WI38 (cell line): Measurements from ENCODE around the gene CERS1.

Experiments
- H3K4me3 ChIP-seq: 2 replicates; pipeline ENCODE4 v1.5.1; 2011; ENCODE audit warnings: low read depth, mild to moderate bottlenecking, control low read depth, low read length
- CTCF ChIP-seq: IDR thresholded peaks from 2 replicates; pipeline ENCODE4 v1.5.1; 2012; ENCODE audit warnings: low read depth, mild to moderate bottlenecking, control low read depth, low read length

The CERS1 gene

GRCh38 chr19:18858906-18859646 is 36.9 kb downstream of the CERS1 start:
- TF ChIP-seq CTCF, result no peak

GRCh38 chr19:18857223-18857622 is 38.7 kb downstream of the CERS1 start:
- TF ChIP-seq CTCF, result no peak

More at GRCh38 chr19:18858906-18859646, 36.9 kb downstream of the CERS1 start:
- H3K4me3 ChIP-seq, result no peak overlapping the region

GRCh38 chr19:18856385-18857126 is 39.4 kb downstream of the CERS1 start:
- TF ChIP-seq CTCF, result 0 out of 2 replicates have a peak, but pooled peaks have one; percentile 20
- H3K4me3 ChIP-seq, result no peak overlapping the region

More at GRCh38 chr19:18857223-18857622, 38.7 kb downstream of the CERS1 start:
- no peak overlapping the region for H3K4me3 ChIP-seq

- no peak for TF ChIP-seq CTCF
- no peak overlapping the region for H3K4me3 ChIP-seq
Measured at GRCh38 chr19:18855647-18856384, 40.1 kb downstream of the CERS1 start.

- no peak for TF ChIP-seq CTCF
- H3K4me3 ChIP-seq, result no peak overlapping the region
Measured at GRCh38 chr19:18854982-18855381, 41.0 kb downstream of the CERS1 start.

- H3K4me3 ChIP-seq, result no peak overlapping the region
- TF ChIP-seq CTCF, result no peak
Measured at GRCh38 chr19:18853755-18854427, 42.1 kb downstream of the CERS1 start.
